ENCODE results near the gene ADGRG3.

ADGRG3 gene

GRCh38 chr16:57630931-57631845 is 36.9 kb upstream of the ADGRG3 start:
- no peak for DNase-seq

DNA sequence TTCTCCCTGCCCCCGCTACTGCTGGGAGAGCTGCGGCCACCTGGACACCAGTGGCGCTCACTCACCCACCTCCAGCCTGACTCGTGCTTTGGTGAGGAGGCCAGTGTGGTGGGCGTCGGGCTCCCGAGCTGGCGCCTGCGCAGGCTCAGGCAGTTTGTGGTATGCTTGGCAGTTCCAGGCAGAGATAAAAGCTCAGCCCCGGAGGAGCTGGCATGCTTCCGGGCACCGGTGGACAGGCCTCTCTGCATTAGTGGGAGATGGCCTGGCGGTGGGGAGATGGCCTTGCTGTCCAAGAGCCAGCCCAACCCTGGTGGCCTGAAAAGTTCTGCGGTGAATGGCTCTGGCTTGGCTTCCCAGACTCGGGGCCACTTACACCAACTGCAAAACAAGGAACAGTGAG is 35.5 kb upstream of the ADGRG3 start:
- DNase-seq = no peak

DNA sequence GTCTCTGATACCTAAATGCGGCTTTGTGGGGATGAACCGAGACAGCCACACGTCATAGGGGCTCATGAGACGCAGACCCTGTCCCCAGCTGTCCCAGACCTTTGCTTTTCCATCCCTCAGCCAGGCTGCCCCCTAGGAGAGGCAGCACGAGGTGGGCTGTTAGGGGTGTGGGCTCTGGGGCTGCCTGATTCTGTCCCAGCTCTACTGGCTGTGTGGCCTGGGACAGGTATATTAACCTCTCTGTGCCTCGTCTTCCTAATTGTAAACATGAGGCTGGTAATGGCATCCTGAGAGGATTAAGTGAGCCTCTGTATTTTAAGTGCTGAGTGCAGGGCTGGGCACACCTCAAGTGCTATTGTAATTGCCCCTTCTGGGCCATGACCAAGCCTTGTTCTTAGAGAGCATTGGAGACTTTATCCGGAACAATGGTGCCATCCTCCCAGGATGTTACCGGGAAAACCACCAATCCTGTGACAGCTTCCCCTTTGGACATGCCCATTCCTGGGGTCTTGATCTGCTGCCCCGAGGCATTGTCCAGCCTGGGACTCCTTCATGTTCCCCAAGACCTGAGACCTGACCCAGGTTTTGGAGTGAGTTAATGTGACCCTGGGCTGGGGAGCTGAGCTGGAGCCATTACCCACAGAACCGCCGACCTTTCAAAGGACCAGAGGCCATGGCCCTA is 34.6 kb upstream of the ADGRG3 start:
- no peak for DNase-seq

- DNase-seq = no peak
Measured at GRCh38 chr16:57634171-57634570, 33.9 kb upstream of the ADGRG3 start.

DNA sequence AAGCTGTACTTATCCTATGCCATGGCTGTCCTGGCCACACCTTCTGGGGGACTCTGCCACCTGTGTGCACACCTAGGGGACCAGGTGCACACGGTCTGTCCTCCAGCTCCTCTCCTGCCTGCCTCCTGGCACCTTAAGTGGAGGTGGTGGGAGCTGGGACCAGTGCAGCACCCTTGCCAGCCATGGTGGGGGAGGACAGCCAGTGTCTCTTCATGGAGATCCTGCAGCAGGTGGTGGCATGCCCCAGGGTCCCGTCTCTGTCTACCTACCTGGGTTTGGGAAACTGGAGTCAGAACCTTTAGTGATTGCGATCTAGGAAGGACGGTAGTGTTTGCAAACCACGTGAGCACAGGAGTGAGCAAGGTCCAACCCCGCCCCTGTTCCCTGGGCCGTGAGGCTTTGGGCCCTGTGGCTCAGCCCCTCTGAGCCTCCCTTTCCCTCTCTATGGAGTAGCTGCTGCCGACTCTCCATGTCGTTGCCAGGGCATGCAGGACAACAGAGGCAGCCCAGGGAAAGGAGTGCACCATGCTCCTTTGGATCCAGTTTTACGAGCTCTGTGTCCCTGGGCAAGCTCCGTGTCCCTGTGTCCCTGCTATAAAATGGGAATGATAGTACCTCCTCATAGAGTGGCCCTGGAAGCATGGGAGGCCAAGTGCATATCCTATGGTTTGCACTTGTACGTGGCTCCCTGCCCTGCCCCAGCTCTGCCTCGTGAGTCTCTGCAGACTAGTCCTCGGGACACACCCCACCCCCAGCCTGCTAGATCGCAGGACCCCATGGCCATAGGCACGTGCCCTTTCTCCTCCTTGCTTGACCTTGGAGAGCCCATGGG is 32.6 kb upstream of the ADGRG3 start:
- no peak for DNase-seq

DNA sequence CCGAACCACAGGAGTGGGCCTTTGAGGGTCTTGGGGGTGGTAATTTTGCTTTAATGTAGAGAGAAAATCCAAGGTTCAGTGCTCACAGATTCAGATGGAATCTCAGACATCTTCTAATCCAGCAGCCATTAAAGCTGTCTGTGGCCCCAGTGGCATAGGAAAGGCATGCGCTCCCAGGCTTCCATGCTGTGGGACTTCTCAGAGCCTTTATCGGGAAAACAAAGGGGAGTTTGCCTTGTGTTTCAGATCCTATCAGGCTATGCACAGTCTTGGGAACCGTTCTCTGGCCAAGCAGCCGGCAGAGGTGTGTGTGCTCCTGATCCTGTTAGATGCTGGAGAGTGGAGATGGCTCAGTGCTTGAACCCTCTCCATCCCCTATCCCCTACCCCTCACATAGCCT is 31.9 kb upstream of the ADGRG3 start:
- no peak for DNase-seq

- no peak for DNase-seq
Measured at GRCh38 chr16:57637020-57637419, 31.1 kb upstream of the ADGRG3 start.

- no peak for DNase-seq
Measured at GRCh38 chr16:57637424-57637823, 30.7 kb upstream of the ADGRG3 start.

GRCh38 chr16:57637965-57638364 is 30.1 kb upstream of the ADGRG3 start:
- no peak for DNase-seq

DNA sequence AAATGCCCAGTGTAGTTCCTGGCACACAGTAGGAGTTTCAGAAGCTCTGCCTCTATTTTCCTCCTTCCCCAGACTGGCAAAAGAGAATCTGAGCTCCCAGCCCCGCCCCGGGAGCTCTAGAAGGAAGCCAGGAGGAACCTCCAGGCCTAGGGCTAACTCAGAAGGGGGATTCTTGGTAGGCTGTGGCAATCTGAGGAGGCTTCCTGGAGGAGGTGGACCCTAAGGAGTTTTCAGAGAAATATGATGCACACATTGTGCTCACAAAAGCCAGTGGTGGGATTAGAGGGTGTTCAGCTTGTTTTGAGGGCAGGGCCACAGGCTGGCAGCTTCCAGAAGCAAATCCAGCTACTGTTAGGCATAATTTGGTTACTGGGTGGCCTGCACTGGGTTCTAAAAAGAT is 29.7 kb upstream of the ADGRG3 start:
- DNase-seq = no peak

- no peak for DNase-seq
Measured at GRCh38 chr16:57639172-57639887, 28.8 kb upstream of the ADGRG3 start.

GRCh38 chr16:57640185-57640584 is 27.9 kb upstream of the ADGRG3 start:
- DNase-seq = no peak

DNA sequence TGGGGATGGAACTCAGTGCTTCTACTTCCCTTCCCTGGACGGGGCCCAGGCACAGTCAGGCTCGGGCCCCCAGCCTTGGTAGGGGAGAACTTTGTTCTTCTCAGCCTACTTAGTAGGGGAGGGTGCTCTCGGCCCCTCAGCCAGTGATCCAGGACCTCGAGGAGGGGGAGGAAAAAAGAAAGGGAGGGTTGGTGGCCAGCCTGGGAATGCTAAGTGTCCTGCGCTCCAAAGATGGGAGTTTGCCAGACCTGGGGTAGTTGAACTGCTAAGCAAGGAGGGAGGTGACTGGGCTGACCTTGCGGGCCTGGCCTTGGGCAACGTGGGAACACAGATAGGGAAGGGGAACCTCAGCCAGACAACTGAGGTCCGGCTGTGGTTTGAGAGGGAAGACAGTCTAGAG is 27.5 kb upstream of the ADGRG3 start:
- DNase-seq = no peak

- no peak for DNase-seq
Measured at GRCh38 chr16:57642160-57643135, 25.7 kb upstream of the ADGRG3 start.

GRCh38 chr16:57643147-57643874 is 24.8 kb upstream of the ADGRG3 start:
- no peak for DNase-seq

- DNase-seq = no peak
Measured at GRCh38 chr16:57643910-57644309, 24.2 kb upstream of the ADGRG3 start.

DNA sequence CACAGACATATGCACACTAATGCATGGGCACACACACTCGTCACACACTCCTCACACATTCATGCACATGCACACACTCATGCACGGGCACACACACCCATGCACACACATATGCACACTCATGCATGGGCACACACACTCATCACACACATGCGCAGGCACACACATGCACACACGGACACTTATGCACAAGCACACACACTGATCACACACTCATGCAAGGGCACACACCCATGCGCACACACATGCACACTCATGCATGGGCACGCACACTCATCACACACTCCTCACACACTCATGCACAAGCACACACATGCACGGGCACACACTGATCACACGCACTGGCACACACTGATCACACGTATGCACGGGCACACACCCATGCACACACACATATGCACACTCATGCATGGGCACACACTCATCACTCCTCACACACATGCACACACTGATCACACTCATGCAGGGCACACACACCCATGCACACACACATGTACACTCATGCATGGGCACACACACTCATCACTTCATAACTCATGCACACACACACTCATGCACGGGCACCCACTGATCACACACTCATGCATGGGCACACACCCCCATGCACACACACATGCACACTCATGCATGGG is 23.6 kb upstream of the ADGRG3 start:
- no peak for DNase-seq

DNA sequence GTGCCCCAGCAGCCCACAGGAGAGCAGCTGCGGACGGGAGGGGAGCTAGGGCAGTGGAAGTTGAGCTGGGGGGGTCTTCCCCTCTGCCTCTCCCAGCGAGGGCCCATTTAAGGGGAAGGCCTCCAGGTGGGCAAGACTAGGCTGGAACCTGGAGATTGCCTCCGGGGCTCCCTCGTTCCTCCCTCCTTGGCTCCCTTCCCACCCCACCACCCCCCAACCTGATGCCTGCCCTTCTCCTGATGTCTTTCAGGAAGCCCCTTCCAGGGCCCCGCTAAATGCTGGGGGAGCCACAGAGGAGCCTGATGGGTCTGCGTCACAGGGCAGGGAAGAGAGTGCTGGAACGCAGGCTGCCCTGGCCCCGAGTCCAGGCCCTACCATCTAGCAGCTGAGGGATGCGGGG is 22.9 kb upstream of the ADGRG3 start:
- DNase-seq = no peak

DNA sequence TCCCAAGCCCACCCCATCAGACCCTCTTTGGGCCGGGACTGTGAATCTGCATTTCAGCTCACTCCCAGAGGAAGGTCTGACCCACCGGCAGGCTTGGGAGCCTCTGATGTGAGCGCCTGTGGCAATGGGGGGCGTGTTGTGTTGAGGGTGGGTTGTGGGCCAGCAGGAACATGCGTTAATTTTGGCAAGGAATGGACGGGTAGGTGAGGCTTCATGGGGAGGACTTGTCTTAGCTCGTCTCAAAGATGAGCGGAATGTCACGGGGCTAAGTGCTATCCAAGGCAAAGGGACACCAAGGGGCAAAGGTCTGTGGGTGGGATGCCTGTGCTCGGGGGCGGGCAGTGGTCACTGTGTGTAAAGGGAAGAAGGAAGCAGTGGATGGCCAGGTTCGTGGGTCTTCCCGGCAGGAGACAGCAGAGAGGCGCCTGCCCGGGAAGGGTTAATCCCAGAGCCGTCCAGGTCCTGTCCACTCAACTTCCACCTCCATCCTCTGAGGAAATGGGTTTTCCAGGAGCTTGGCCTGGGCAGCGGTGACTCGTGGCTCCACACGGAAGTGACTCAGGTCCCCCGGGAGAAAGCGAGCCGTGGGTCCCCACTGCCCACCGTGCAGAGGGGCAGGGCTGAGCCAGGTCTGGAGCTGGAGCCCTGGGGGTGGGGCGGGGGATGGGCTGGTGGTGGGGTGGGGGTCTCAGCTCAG is 22.3 kb upstream of the ADGRG3 start:
- DNase-seq = no peak
